Measurements from ENCODE around the gene CMIP.

The CMIP gene

DNA sequence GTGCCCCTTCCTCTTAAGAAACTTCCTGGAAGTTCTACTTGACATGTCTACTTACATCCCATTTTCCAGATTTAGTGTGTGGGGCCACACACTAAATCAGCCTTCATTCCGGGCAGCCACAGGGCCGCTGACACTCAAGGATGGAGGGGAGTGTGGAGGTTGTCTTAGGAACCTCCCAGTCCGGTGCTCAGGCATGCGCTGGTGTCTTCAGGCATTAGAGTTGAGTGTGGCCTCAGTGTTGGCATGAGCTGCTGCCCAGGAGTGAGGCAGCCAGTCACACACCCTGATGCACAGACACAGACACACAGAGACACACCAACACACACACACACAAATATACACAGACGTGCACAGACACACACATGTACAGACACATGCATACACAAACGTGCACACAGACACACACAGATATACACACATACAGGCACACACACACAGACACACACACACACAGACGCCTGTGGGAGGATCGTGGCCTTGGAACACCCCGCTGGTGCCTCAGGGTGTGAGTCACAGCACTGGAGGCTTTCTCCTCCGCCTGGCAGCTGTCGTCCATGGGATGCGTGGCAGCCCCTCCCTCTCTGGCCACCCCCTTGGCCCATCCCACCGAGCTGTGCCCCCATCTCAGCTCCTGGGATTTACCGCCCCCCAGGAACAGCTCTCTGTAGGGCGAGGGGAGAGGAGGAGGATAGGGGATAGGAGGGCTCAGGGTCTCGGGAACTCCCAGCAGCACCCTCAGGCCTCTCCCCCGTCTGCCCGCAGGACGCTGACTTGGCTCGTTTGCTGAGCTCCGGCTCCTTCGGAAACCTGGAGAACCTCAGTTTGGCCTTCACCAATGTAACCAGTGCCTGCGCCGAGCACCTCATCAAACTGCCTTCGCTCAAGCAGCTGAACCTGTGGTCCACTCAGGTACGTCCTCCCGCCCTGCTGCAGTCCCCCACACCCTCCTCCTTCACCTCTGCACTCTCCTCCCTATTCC is 258.9 kb downstream of the CMIP start:
- TF ChIP-seq Cebpa-rat (IDR thresholded peaks at IDR 0.05): no peak
- Histone ChIP-seq H3K4me1 (peaks cover 3 to 51% (median 22%) of the 10 kb centered on the region in 10 experiments; a peak in 18 of 20 replicates), H3K9ac (no peak overlapping the region; a peak in 1 of 22 replicates), H3K4me3 (no peak overlapping the region), H4K20me1 (peaks cover 0 to 91% (median 17%) of the 10 kb centered on the region in 11 experiments; a peak in 11 of 22 replicates), H3K27ac (peak overlapping the region in 1 of 11 experiments; percentile 32; a peak in 3 of 22 replicates), H3K9me3 (replicated peaks in 1 of 11) (no peaks in the 10 kb centered on the region), H3K4me2 (peak overlapping the region in 3 of 11 experiments; percentile 9 to 28 (median 14); a peak in 2 of 22 replicates), H3K27me3 (no peaks in the 10 kb centered on the region), H3K36me3 (peaks cover 87 to 95% (median 93%) of the 10 kb centered on the region in 11 experiments)

DNA sequence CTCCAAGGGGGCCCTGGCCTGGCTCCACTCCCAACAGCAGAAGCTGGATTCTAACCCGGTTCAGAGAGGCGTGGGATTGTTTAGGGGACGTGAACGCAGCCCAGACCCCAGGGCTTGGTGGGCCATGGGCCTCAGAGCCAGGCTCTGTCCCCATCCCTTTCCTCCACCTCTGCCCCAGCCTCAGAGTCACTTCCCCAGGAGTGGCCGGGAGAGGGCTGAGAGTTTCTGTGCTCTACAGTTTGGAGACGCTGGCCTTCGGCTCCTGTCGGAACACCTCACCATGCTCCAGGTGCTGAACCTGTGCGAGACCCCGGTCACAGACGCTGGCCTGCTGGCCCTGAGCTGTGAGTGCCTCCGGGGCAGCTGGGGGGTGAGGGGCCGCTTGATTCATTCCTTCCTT is 260.7 kb downstream of the CMIP start:
- peaks cover 81 to 89% (median 87%) of the 10 kb centered on the region in 11 experiments for H3K36me3 ChIP-seq
- H3K27ac ChIP-seq: no peak overlapping the region
- peaks cover 0 to 83% (median 13%) of the 10 kb centered on the region in 11 experiments; a peak in 12 of 22 replicates for H4K20me1 ChIP-seq
- H3K4me1 ChIP-seq: peaks cover 14 to 52% (median 24%) of the 10 kb centered on the region in 10 experiments; a peak in 18 of 20 replicates
- H3K9me3 ChIP-seq (replicated peaks in 1 of 11): no peaks in the 10 kb centered on the region
- no peak overlapping the region for H3K4me2 ChIP-seq
- 0 out of 22 replicates have a peak overlapping the region, but pooled peaks of 1 of the 11 experiments have one; percentile 26 for H3K9ac ChIP-seq
- no peaks in the 10 kb centered on the region for H3K27me3 ChIP-seq
- no peak for TF ChIP-seq Cebpa-rat (IDR thresholded peaks at IDR 0.05)
- no peak overlapping the region for H3K4me3 ChIP-seq

DNA sequence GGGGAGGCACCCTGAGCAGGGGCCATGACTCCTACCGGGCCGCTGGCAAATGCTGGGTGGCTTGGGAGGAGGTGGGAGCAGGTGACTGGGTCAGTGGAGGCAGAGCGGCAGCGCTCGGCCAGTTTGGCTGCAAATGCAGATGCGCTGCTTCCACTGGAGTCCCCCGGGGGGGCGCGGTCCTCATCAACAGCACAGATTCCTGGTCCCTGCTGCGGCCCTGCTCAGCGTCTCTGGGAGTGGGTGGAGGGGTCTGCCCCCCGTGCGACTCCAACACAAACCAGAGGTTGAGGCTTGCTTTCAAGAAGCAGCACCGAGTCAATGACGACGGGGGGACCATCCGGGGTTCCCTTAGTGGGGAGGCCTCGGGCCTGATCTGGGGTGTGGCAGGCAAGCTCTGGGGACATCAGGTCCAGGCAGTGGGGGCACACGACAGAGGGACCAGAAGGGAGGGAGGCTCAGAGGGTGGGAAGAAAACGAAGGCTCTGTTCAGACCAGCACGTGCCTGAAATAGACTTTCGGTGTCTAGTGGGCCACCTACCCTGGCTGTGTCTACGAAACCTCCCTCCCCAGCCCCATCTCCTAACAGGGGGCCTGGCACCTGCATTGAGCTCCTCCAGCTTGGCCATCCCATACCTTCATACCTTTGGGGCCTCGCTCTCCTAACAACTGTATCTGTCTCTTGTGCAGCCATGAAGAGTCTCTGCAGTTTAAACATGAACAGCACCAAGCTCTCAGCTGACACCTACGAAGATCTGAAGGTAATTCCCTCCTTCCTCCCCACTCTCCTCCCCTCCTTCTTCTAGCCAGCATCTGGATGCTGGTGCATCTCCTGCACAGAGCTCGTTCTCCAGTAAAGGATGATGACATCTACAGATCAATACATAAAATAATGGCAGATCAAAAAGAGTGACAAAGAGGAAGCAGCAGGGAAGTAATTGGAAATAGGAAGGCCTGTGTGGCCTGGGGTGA is 262.0 kb downstream of the CMIP start:
- H4K20me1 ChIP-seq: peaks cover 0 to 71% (median 13%) of the 10 kb centered on the region in 11 experiments; a peak in 11 of 22 replicates
- H3K4me2 ChIP-seq: no peak overlapping the region
- no peaks in the 10 kb centered on the region for H3K9me3 ChIP-seq (replicated peaks in 1 of 11)
- no peak overlapping the region for H3K4me3 ChIP-seq
- peaks cover 25 to 64% (median 32%) of the 10 kb centered on the region in 10 experiments for H3K4me1 ChIP-seq
- no peak overlapping the region for H3K27ac ChIP-seq
- H3K36me3 ChIP-seq: peaks cover 68 to 75% (median 73%) of the 10 kb centered on the region in 11 experiments
- no peaks in the 10 kb centered on the region for H3K27me3 ChIP-seq
- no peak for TF ChIP-seq Cebpa-rat (IDR thresholded peaks at IDR 0.05)
- H3K9ac ChIP-seq: no peak overlapping the region; a peak in 1 of 22 replicates

DNA sequence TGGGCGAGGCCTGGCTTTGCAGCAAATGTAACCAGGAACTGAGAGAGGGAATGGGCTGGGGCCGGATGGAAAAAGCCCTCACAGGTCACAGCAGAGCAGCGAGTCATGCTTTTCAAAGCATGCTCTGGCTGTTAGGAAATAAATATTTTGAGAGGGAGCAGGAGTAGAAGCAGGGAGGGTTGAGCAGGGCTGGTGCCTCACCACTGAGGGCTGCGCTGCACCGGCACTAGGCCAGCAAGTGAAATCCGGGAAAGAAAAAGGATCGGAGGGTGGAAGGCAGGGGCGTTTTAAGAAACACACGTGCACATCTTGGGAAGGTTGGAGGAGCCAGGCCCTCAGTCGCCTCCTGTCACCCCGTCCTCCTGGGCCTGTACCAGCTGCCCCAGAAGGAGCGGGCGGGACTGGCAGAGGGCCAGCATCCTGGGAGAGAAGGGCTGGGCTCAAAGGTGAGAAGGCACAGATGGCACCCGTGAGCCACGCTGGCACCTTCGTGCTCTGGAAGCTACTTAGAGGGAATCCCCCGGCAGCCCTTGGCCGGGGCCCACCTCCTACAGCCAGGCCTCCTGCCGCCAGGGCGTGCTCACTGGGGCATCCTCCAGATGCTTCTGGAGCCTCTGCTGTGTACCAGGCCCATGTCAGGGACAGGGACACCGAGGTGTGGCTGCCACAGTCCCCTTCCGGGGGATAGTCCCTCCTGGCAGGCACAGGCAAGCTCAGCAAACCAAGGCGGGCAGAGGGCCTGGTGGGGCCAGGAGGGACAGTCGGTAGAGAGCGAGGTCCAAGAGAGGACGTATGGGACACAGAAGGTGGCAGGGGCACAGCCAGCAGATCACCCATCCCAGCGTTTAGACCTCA is 263.0 kb downstream of the CMIP start:
- Histone ChIP-seq H3K4me1 (peaks cover 30 to 63% (median 40%) of the 10 kb centered on the region in 10 experiments), H4K20me1 (peaks cover 0 to 69% (median 15%) of the 10 kb centered on the region in 11 experiments; a peak in 11 of 22 replicates), H3K4me2 (no peak overlapping the region), H3K27me3 (no peaks in the 10 kb centered on the region), H3K9me3 (replicated peaks in 1 of 11) (no peaks in the 10 kb centered on the region), H3K4me3 (no peak overlapping the region), H3K36me3 (peaks cover 58 to 65% (median 63%) of the 10 kb centered on the region in 11 experiments), H3K27ac (peak overlapping the region in 6 of 11 experiments; percentile 6 to 37 (median 12); a peak in 4 of 22 replicates), H3K9ac (peak overlapping the region in 2 of 11 experiments; percentile 15 to 24; a peak in 2 of 22 replicates)
- no peak for TF ChIP-seq Cebpa-rat (IDR thresholded peaks at IDR 0.05)

DNA sequence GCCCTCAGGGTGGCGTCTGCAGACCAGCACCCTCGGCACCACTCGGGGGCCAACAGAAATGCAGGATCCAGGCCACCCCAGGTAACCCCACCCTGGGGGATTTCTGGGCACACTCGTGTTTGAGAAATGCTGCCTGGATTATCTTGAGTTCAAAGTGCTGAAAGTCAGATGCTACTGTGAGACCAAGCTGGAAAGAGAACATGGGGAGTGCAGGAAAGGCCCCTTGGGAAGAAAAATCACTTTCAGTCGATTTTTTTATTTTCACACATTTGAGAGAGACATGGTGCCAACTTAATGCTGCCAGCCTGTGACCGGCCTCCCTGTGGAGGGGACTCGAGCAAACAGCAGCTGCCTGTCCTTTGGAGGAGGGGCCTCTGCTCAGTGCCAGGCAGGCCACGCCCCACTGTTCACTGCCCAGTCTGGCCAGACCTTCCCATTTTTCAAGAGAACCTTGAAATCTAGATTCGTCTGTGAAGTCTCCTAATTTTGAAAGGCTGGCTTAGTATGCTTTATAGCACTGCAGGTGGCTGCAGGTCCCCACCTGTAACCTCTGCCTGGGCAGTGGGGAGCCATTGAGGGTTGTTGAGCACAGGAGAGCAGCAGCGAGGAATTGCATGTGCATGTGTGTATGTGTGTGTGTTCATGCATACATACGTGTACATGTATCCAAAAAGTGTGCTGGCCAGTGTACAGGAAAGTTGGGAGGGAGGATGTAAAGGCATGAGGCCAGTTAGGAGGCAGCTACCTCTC is 263.8 kb downstream of the CMIP start:
- no peaks in the 10 kb centered on the region for H3K27me3 ChIP-seq
- H3K9ac ChIP-seq: no peak overlapping the region; a peak in 1 of 22 replicates
- H3K9me3 ChIP-seq (replicated peaks in 1 of 11): no peaks in the 10 kb centered on the region
- peak overlapping the region in 2 of 11 experiments; percentile 9 to 18; a peak in 3 of 22 replicates for H3K27ac ChIP-seq
- H3K36me3 ChIP-seq: peaks cover 51 to 57% (median 55%) of the 10 kb centered on the region in 11 experiments
- H4K20me1 ChIP-seq: peaks cover 0 to 63% (median 15%) of the 10 kb centered on the region in 11 experiments; a peak in 11 of 22 replicates
- no peak for TF ChIP-seq Cebpa-rat (IDR thresholded peaks at IDR 0.05)
- no peak overlapping the region for H3K4me3 ChIP-seq
- H3K4me1 ChIP-seq: peaks cover 30 to 55% (median 37%) of the 10 kb centered on the region in 10 experiments
- H3K4me2 ChIP-seq: peak overlapping the region in 7 of 11 experiments; percentile 14 to 69 (median 39); a peak in 4 of 22 replicates

GRCh38 chr16:81709016-81709900 is 264.6 kb downstream of the CMIP start:
- Histone ChIP-seq H3K9me3 (replicated peaks in 1 of 11) (no peaks in the 10 kb centered on the region), H3K4me2 (peak overlapping the region in 8 of 11 experiments; percentile 14 to 69 (median 46); a peak in 14 of 22 replicates), H3K27me3 (no peaks in the 10 kb centered on the region), H3K36me3 (peaks cover 50 to 52% (median 51%) of the 10 kb centered on the region in 11 experiments), H3K4me3 (no peak overlapping the region), H3K4me1 (peaks cover 30 to 55% (median 37%) of the 10 kb centered on the region in 10 experiments), H3K27ac (peak overlapping the region in 3 of 11 experiments; percentile 2 to 45 (median 32); a peak in 4 of 22 replicates), H3K9ac (peak overlapping the region in 4 of 11 experiments; percentile 7 to 33 (median 28); a peak in 4 of 22 replicates), H4K20me1 (peaks cover 0 to 61% (median 15%) of the 10 kb centered on the region in 11 experiments; a peak in 11 of 22 replicates)
- no peak for TF ChIP-seq Cebpa-rat (IDR thresholded peaks at IDR 0.05)
